K562 (cell line): ENCODE results near the gene TACSTD2. TPM values are rescaled to one million over a fixed set of nuclear protein-coding genes. Genes with fewer than 3 reads are reported as not detected.

Experiments
- ATAC-seq: fragments of 200-7000 bp; cut with Tn5 transposase; 3 replicates; pipeline ENCODE4 v1.9.1; 2020; ENCODE audit warnings: moderate library complexity
- BruUV-seq: library from RNA; stranded (reverse); fragments of 400-500 nt; replicated peaks from 2 replicates; lab custom pipeline; 2021; lab: Mats Ljungman, UMichigan
- CTCF ChIA-PET: fragments of 300-600 bp; formaldehyde crosslinking; extraction: SDS; loops from one replicate; lab custom pipeline; 2021; ENCODE audit warnings: low intra/inter-chr PET ratio; lab: Yijun Ruan, JAX
- POLR2A ChIA-PET: fragments of 300-600, 350-650 bp; sonication (Branson Sonifier 250); formaldehyde crosslinking; extraction: SDS; loops from one replicate; lab custom pipeline; 2021; ENCODE audit warnings: antibody characterized with exemption, inconsistent platforms; lab: Yijun Ruan, JAX
- DNase-seq, 4 experiments: peaks; one replicate each; pipeline versions ENCODE4 v3.0.0 to v3.0.0-alpha.2; 2011 to 2018; ENCODE audit warnings: low spot score in 3 of 4, mixed read lengths in 3 of 4; ENCODE audit errors: extremely low read depth in 1 of 4
- FAIRE-seq: peaks from 2 replicates; lab custom pipeline; 2011; peaks lifted over from hg19 to GRCh38; lab: Jason Lieb, UNC
- H2AFZ ChIP-seq: 2 replicates; pipeline ENCODE4 v1.6.0; 2011; ENCODE audit warnings: low read depth, low read length, control low read depth, inconsistent platforms
- H3K27ac ChIP-seq: fragments of 200-600 bp; 3 replicates; pipeline ENCODE4 v1.8.0; 2011; ENCODE audit warnings: low read depth, mild to moderate bottlenecking, control low read depth, inconsistent platforms, low read length, moderate library complexity, mixed read lengths; ENCODE audit errors: extremely low read depth
- H3K27me3 ChIP-seq, 2 experiments: fragments of 300-600 bp in 1 of 2; 2 replicates in 1 of 2; 3 replicates in 1 of 2; pipeline versions ENCODE4 v1.6.0 to v1.8.0; 2011; ENCODE audit warnings: inconsistent platforms in 2 of 2, low read length in 2 of 2, mild to moderate bottlenecking in 1 of 2, mixed read lengths in 1 of 2, moderate library complexity in 1 of 2; ENCODE audit not compliant: control insufficient read depth in 2 of 2, insufficient read depth in 2 of 2
- H3K36me3 ChIP-seq: fragments of 300-600 bp; 3 replicates; pipeline ENCODE4 v1.8.0; 2011; ENCODE audit warnings: mild to moderate bottlenecking, low read length, inconsistent platforms; ENCODE audit not compliant: control insufficient read depth, insufficient read depth
- H3K4me1 ChIP-seq, 2 experiments: fragments of 200-600 bp in 1 of 2; replicated peaks in 1 of 2; 2 replicates in 1 of 2; 3 replicates in 1 of 2; pipeline versions ENCODE4 v1.5.1 to v1.8.0; 2011; ENCODE audit warnings: inconsistent platforms in 2 of 2, low read length in 2 of 2, mild to moderate bottlenecking in 1 of 2, mixed read lengths in 1 of 2, moderate library complexity in 1 of 2; ENCODE audit not compliant: control insufficient read depth in 2 of 2, insufficient read depth in 2 of 2
- H3K4me2 ChIP-seq: 2 replicates; pipeline ENCODE4 v1.6.1; 2011; ENCODE audit warnings: low read length, control low read depth, inconsistent platforms, mixed read lengths; ENCODE audit not compliant: insufficient read depth
- H3K4me3 ChIP-seq: fragments of 200-600 bp; sonication (generic), shearing (Covaris generic); 2 replicates; pipeline ENCODE4 v1.5.1; 2016; ENCODE audit warnings: control low read depth, inconsistent platforms
- H3K79me2 ChIP-seq: fragments of 200-600 bp; 3 replicates; pipeline ENCODE4 v1.8.0; 2011; ENCODE audit warnings: low read length, inconsistent platforms; ENCODE audit not compliant: control insufficient read depth, insufficient read depth
- H3K9ac ChIP-seq, 2 experiments: 2 replicates each; pipeline versions ENCODE4 v1.6.0 to v1.6.1; 2011; ENCODE audit warnings: low read depth in 2 of 2, low read length in 2 of 2, control low read depth in 1 of 2, inconsistent platforms in 1 of 2, mild to moderate bottlenecking in 1 of 2, mixed read lengths in 1 of 2; ENCODE audit not compliant: insufficient read depth in 1 of 2
- H3K9me1 ChIP-seq: one replicate; pipeline ENCODE4 v1.6.0; 2011; ENCODE audit warnings: inconsistent platforms, mild to moderate bottlenecking, low read length, moderate library complexity; ENCODE audit not compliant: control insufficient read depth, insufficient read depth
- H3K9me3 ChIP-seq: replicated peaks from 2 replicates; pipeline ENCODE4 v1.5.1; 2011; ENCODE audit warnings: low read depth, low read length, inconsistent platforms; ENCODE audit not compliant: control insufficient read depth, insufficient read depth
- H4K20me1 ChIP-seq: replicated peaks from 2 replicates; pipeline ENCODE4 v1.6.1; 2011; ENCODE audit warnings: low read length, inconsistent platforms, mixed read lengths; ENCODE audit not compliant: control insufficient read depth, insufficient read depth
- E2F6 ChIP-seq, 2 experiments: IDR thresholded peaks; 2 replicates each; pipeline ENCODE4 v1.6.1; 2011; ENCODE audit warnings: borderline replicate concordance in 1 of 2, control low read depth in 1 of 2, low read depth in 1 of 2, low read length in 1 of 2, mild to moderate bottlenecking in 1 of 2, mixed read lengths in 1 of 2, moderate library complexity in 1 of 2; ENCODE audit not compliant: insufficient read depth in 1 of 2, insufficient read length in 1 of 2, poor library complexity in 1 of 2, severe bottlenecking in 1 of 2; ENCODE audit errors: extremely low read depth in 1 of 2
- HNRNPUL1 ChIP-seq: fragments of 200-400 bp; formaldehyde crosslinking; IDR thresholded peaks from 2 replicates; pipeline ENCODE4 v1.6.1; 2017; ENCODE audit warnings: low read length
- SREBF2 ChIP-seq: sonication (generic); formaldehyde crosslinking; IDR thresholded peaks from 2 replicates; pipeline ENCODE4 v1.4.0; 2020; ENCODE audit warnings: mild to moderate bottlenecking, missing genetic modification reagents
- ZNF395 ChIP-seq: fragments of 200-800 bp; sonication (Bioruptor generic); IDR thresholded peaks from 2 replicates; pipeline ENCODE4 v1.6.1; 2017; ENCODE audit warnings: missing genetic modification characterization, missing compliant biosample characterization
- WGBS: fragments of 100-300 bp; shearing (Covaris generic); methylation state at CpG from one replicate; pipeline ENCODE4 v1.1.6; 2016; ENCODE audit warnings: low coverage, mixed read lengths; ENCODE audit not compliant: insufficient coverage; ENCODE audit errors: missing lambda C conversion rate; 5-methylcytosine and 5-hydroxymethylcytosine counted together
- in situ Hi-C: fragments of 300-500 bp; cut with MboI; formaldehyde crosslinking; loops from 4 replicates; pipeline ENCODE4 v1.15.0; 2018; ENCODE audit warnings: inconsistent platforms, mixed read lengths
- intact Hi-C: fragments of 100-400 bp; cut with micrococcal nuclease; formaldehyde crosslinking; loops from 2 replicates; pipeline ENCODE4 v1.14.2; 2022
- polyA plus RNA-seq, 8 experiments: library from polyadenylated mRNA; depleted of rRNA in 4 of 8; stranded (reverse) in 5 of 8; unstranded in 3 of 8; fragments of >200 nt; fragmentation: Nextera tagmentation in 2 of 8; fragmentation: Illumina TruSeq in 1 of 8; extraction: Ambion mirVana in 2 of 8; extraction: Trizol in 1 of 8; gene quantifications; 2 replicates each; pipeline versions ENCODE4 v1.2.1 to v1.2.3, GENCODE V29; 2011 to 2014; ENCODE audit warnings: inconsistent platforms in 1 of 8, missing spikeins in 1 of 8
- total RNA-seq, 7 experiments: library from RNA; depleted of rRNA in 6 of 7; stranded (reverse); fragments of >200 nt in 6 of 7; fragmentation: Illumina TruSeq in 2 of 7; extraction: Trizol in 2 of 7; gene quantifications; 2 replicates each; pipeline versions ENCODE4 v1.2.1 to v1.2.3, GENCODE V29; 2011 to 2021; ENCODE audit warnings: low replicate concordance in 1 of 7

Gene TACSTD2
- total and polyA plus RNA-seq, 9 of the 15 experiments (the other 6 are each of a cell fraction or from before 2014, with no cell fraction given): 0.04 to 0.31 TPM; not detected in 7

- H3K4me1 ChIP-seq: peaks cover 6 to 12% of the 10 kb centered on the region in 2 experiments; a peak in 3 of 5 replicates
- TF ChIP-seq ZNF395 (CRISPR knock-in tag) (no peak), E2F6 (IDR thresholded peaks at IDR 0.05; ENCODE audit: borderline replicate concordance in 1 of 2, extremely low read depth in 1 of 2, insufficient read depth in 1 of 2, insufficient read length in 1 of 2, low read depth in 1 of 2, low read length in 1 of 2, poor library complexity in 1 of 2, severe bottlenecking in 1 of 2) (no peak), HNRNPUL1 (no peak), SREBF2 (CRISPR knock-in tag) (no peak)
- TF ChIP-seq, all 486 proteins: peak for 0
- no peaks in the 10 kb centered on the region for H3K9me1 ChIP-seq
- in situ Hi-C loops: no loop called here
- POLR2A ChIA-PET: interaction anchor here (0.6 to 0.7 kb wide), 3 partner anchors 10 to 1174 kb away, joined by 3 read pairs; no protein-coding TSS in a partner anchor
- BruUV-seq: no TSS peak
- no peaks in the 10 kb centered on the region for H3K79me2 ChIP-seq
- peaks cover 0 to 3% of the 10 kb centered on the region in 2 experiments; a peak in 1 of 5 replicates for H3K27me3 ChIP-seq
- no peak for FAIRE-seq
- H3K4me3 ChIP-seq: no peak overlapping the region
- H3K4me2 ChIP-seq: no peak overlapping the region
- no peaks in the 10 kb centered on the region; the same call in 1 of the 2 replicates for H4K20me1 ChIP-seq
- H2AFZ ChIP-seq: no peak overlapping the region
- no peak overlapping the region for H3K9ac ChIP-seq
- no peaks in the 10 kb centered on the region for H3K36me3 ChIP-seq
- intact Hi-C loops: no loop called here
- no peaks in the 10 kb centered on the region for H3K9me3 ChIP-seq
- 22% methylated on average over 2 of the region's 2 CpGs for WGBS
- DNase-seq: no peak
- CTCF ChIA-PET: no interaction called here
- H3K27ac ChIP-seq: no peak overlapping the region
- no peak for ATAC-seq
These were observed 4.6 kb upstream of the TACSTD2 start for GRCh38 chr1:58581641-58582040.
